GM23338 (cell line): ENCODE data around the gene FBXL4.

Experiments
- EZH2phosphoT487 ChIP-seq: fragments of 200-600 bp; sonication (generic); IDR thresholded peaks from one replicate; pipeline ENCODE4 v1.8.1; 2018; ENCODE audit warnings: antibody characterized with exemption; ENCODE audit not compliant: unreplicated experiment
- POLR2AphosphoS5 ChIP-seq: IDR thresholded peaks from 2 replicates; pipeline ENCODE4 v1.6.1; 2016; ENCODE audit warnings: antibody characterized with exemption, low read depth
- STAT1 ChIP-seq: IDR thresholded peaks from one replicate; pipeline ENCODE4 v1.6.1; 2016; ENCODE audit warnings: antibody characterized with exemption; ENCODE audit not compliant: unreplicated experiment
- TF ChIP-seq, protein P1 (sequence below), 2 experiments: fragments of 200-600 bp in 1 of 2; sonication (generic) in 1 of 2; conservative IDR thresholded peaks; 2 replicates each; pipeline versions ENCODE4 v1.5.1 to v1.6.1; 2016 to 2017; ENCODE audit warnings: antibody characterized with exemption in 2 of 2, low read depth in 2 of 2, mild to moderate bottlenecking in 2 of 2, moderate library complexity in 1 of 2
- TF ChIP-seq, protein P2 (sequence below): IDR thresholded peaks from one replicate; pipeline ENCODE4 v1.6.1; 2018; ENCODE audit warnings: antibody characterized with exemption; ENCODE audit not compliant: unreplicated experiment

DNA sequence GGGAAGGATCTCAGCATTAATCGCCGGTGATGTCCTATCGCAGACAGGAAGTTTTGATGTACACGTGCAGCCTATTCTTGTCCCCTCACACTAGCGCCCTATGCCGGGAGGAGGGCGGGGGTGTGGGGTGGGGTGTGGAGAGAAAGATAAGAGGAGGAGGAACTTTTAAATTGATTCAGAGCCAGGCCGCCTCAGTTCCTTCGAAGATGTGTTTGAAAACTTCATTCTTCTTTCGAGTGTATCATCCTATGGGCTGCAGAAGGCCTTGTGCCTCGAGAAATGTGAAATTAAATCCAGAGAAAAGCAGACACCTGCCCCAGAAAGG is 115.8 kb downstream of the FBXL4 start:
- TF ChIP-seq POLR2AphosphoS5, result no peak
- TF ChIP-seq, protein P1, sequence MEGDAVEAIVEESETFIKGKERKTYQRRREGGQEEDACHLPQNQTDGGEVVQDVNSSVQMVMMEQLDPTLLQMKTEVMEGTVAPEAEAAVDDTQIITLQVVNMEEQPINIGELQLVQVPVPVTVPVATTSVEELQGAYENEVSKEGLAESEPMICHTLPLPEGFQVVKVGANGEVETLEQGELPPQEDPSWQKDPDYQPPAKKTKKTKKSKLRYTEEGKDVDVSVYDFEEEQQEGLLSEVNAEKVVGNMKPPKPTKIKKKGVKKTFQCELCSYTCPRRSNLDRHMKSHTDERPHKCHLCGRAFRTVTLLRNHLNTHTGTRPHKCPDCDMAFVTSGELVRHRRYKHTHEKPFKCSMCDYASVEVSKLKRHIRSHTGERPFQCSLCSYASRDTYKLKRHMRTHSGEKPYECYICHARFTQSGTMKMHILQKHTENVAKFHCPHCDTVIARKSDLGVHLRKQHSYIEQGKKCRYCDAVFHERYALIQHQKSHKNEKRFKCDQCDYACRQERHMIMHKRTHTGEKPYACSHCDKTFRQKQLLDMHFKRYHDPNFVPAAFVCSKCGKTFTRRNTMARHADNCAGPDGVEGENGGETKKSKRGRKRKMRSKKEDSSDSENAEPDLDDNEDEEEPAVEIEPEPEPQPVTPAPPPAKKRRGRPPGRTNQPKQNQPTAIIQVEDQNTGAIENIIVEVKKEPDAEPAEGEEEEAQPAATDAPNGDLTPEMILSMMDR (conservative IDR thresholded peaks at IDR 0.05; ENCODE audit: low read depth in 2 of 2), result no peak
- TF ChIP-seq, protein P2, sequence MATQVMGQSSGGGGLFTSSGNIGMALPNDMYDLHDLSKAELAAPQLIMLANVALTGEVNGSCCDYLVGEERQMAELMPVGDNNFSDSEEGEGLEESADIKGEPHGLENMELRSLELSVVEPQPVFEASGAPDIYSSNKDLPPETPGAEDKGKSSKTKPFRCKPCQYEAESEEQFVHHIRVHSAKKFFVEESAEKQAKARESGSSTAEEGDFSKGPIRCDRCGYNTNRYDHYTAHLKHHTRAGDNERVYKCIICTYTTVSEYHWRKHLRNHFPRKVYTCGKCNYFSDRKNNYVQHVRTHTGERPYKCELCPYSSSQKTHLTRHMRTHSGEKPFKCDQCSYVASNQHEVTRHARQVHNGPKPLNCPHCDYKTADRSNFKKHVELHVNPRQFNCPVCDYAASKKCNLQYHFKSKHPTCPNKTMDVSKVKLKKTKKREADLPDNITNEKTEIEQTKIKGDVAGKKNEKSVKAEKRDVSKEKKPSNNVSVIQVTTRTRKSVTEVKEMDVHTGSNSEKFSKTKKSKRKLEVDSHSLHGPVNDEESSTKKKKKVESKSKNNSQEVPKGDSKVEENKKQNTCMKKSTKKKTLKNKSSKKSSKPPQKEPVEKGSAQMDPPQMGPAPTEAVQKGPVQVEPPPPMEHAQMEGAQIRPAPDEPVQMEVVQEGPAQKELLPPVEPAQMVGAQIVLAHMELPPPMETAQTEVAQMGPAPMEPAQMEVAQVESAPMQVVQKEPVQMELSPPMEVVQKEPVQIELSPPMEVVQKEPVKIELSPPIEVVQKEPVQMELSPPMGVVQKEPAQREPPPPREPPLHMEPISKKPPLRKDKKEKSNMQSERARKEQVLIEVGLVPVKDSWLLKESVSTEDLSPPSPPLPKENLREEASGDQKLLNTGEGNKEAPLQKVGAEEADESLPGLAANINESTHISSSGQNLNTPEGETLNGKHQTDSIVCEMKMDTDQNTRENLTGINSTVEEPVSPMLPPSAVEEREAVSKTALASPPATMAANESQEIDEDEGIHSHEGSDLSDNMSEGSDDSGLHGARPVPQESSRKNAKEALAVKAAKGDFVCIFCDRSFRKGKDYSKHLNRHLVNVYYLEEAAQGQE, result no peak
- TF ChIP-seq EZH2phosphoT487, result no peak
- TF ChIP-seq STAT1, result no peak
